Stimulated activated CD4-positive, alpha-beta T cell treated with anti-CD3 and anti-CD28 coated beads, Interleukin-1b, Interleukin-23, amount 100 ng/mL, for 24 hours (primary cell): ENCODE data around the gene PCSK5.
"Not testable (repeated sequence)": the region's sequence is repeated elsewhere in the genome, so short reads cannot be mapped to it uniquely, and the experiment has no call there.

Experiments used
- DNase-seq, 4 experiments: peaks; one replicate each; pipeline ENCODE4 v3.0.0-alpha.2; 2020; ENCODE audit warnings: low read depth in 4 of 4, low spot score in 1 of 4

The PCSK5 gene

GRCh38 chr9:75962013-75962661 lies 71.7 kb downstream of the PCSK5 start:
- no peak for DNase-seq

- no peak for DNase-seq
These were observed 72.2 kb downstream of the PCSK5 start for GRCh38 chr9:75962662-75963036.

GRCh38 chr9:75963321-75963720 lies 72.8 kb downstream of the PCSK5 start:
- not testable (repeated sequence) for DNase-seq

GRCh38 chr9:75964427-75964826 lies 74.0 kb downstream of the PCSK5 start:
- no peak for DNase-seq

- DNase-seq = no peak
These were observed 74.8 kb downstream of the PCSK5 start for GRCh38 chr9:75965231-75965630.

- no peak for DNase-seq
These were observed 77.1 kb downstream of the PCSK5 start for GRCh38 chr9:75967556-75967955.

GRCh38 chr9:75974016-75974766 lies 83.7 kb downstream of the PCSK5 start:
- DNase-seq = no peak

- no peak for DNase-seq
These were observed 84.6 kb downstream of the PCSK5 start for GRCh38 chr9:75975071-75975470.

GRCh38 chr9:75976549-75976948 lies 86.1 kb downstream of the PCSK5 start:
- no peak for DNase-seq

- no peak for DNase-seq
These were observed 88.9 kb downstream of the PCSK5 start for GRCh38 chr9:75979362-75979761.

GRCh38 chr9:75983319-75984045 lies 93.0 kb downstream of the PCSK5 start:
- no peak for DNase-seq

- no peak for DNase-seq
These were observed 95.0 kb downstream of the PCSK5 start for GRCh38 chr9:75985515-75985914.

GRCh38 chr9:75988663-75989062 lies 98.2 kb downstream of the PCSK5 start:
- no peak for DNase-seq

- no peak for DNase-seq
These were observed 99.7 kb downstream of the PCSK5 start for GRCh38 chr9:75990156-75990555.

- DNase-seq = no peak
These were observed 100.3 kb downstream of the PCSK5 start for GRCh38 chr9:75990576-75991304.

- no peak for DNase-seq
These were observed 102.2 kb downstream of the PCSK5 start for GRCh38 chr9:75992482-75993206.

GRCh38 chr9:75993434-75993833 lies 103.0 kb downstream of the PCSK5 start:
- DNase-seq = no peak

- DNase-seq = no peak
These were observed 104.6 kb downstream of the PCSK5 start for GRCh38 chr9:75995066-75995465.

- DNase-seq = no peak
These were observed 106.3 kb downstream of the PCSK5 start for GRCh38 chr9:75996726-75997125.

GRCh38 chr9:75997206-75997605 lies 106.7 kb downstream of the PCSK5 start:
- DNase-seq = no peak
